Measurements from ENCODE around the gene ANAPC13. TPM values are rescaled to one million over a fixed set of nuclear protein-coding genes. Genes with fewer than 3 reads are reported as not detected.

ANAPC13 gene
- total RNA-seq, 1 donor from 2014 or later, result 80.5 TPM

- intact Hi-C loops (cut with DNase I), result no loop called here
- ATAC-seq (no peak), DNase-seq (ENCODE audit: missing footprints) (no peak)
These were observed 55.6 kb downstream of the ANAPC13 start for GRCh38 chr3:134430174-134430573.

DNA sequence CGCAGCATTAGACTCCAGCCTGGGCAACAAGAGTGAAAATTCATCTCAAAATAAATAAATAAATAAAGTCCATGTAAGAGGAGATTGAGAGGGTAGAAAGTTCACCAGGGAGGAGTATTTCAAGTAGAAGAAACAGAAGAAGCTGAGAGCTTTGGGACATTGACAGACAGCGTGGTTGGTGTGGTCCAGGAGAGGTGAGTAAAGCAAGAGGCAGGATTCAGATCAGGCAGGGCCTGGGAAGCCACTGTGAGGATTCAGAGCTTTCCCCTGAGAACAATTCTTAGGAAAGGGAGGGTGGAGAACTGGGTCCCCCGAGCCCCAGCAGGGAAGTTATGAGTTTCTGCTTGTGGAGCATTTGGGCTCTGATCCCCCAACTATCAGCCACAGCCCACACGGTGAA, 57.4 kb downstream of the ANAPC13 start:
- intact Hi-C loops (cut with DNase I), result no loop called here
- DNase-seq (ENCODE audit: missing footprints) (no peak), ATAC-seq (no peak)

Other genes starting within 250 kb of the ANAPC13 start
- gene RYK, start 235.1 kb downstream of the ANAPC13 start, total RNA-seq, result 40.6 TPM
- gene AMOTL2, start 111.5 kb downstream of the ANAPC13 start, total RNA-seq, result 61.9 TPM
- 36.7 TPM for gene CEP63, start 72 bp upstream of the ANAPC13 start, total RNA-seq
- gene KY, start 165.0 kb upstream of the ANAPC13 start, total RNA-seq, result 16.7 TPM